Fibroblast of skin of left biceps (primary cell): ENCODE measurements around the gene MSRB1.
A peak's percentile ranks its signal among the peaks of the same experiment; 100 is the strongest.

Source experiments
- DNase-seq, 2 experiments: peaks; one replicate each; pipeline ENCODE4 v3.0.0-alpha.2; 2013; ENCODE audit warnings: low read depth in 2 of 2

The MSRB1 gene, protein sequence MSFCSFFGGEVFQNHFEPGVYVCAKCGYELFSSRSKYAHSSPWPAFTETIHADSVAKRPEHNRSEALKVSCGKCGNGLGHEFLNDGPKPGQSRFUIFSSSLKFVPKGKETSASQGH

DNA sequence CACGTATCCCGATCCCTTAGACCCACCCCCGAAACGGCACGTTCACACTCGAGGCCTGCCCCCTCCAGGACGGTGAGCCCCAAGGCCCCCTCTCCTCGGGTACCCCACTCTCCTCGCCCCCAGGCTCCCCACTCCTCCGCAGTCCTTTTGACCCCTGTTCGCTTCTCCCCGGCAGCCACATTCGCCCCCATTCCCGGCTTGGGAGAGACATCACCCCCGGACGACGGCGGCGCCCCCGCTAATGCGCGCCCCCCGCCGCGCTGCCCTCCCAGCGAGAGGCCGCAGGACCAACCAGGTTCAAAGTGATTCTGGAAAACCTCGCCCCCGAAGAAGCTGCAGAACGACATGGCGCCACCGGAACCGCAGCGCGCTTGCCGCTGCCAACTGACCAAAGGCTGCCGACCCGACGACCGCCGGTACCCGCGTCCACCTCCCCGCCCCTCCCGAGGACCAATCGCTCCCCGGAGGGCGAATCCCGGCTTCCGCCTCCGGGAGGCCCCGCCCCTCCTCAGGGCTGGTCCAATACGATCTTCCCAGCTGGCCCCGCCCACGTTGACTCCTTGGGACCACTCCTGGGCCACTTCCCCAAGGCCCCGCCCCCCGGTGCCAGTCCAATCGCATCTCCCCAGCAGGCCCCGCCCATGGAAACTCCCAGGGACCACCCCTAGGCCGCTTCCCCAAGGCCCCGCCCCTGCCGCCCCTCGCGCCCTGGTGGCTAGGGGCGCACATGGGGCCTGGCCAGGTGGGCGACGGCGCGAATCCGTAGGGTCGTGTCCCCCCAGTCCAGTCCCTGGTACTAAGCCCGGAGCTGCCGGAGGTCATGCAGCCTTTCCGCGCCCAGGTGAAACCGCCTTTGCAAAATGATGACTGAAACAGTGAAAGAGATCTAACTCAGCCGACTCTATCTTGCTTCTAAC lies at the start of gene MSRB1:
MSRB1 (minus strand) TSS at position 390 of the 917 bp plus-strand sequence; CDS start at position 347, 43 bp downstream.
- peak; percentile 90 to 93 for DNase-seq

DNA sequence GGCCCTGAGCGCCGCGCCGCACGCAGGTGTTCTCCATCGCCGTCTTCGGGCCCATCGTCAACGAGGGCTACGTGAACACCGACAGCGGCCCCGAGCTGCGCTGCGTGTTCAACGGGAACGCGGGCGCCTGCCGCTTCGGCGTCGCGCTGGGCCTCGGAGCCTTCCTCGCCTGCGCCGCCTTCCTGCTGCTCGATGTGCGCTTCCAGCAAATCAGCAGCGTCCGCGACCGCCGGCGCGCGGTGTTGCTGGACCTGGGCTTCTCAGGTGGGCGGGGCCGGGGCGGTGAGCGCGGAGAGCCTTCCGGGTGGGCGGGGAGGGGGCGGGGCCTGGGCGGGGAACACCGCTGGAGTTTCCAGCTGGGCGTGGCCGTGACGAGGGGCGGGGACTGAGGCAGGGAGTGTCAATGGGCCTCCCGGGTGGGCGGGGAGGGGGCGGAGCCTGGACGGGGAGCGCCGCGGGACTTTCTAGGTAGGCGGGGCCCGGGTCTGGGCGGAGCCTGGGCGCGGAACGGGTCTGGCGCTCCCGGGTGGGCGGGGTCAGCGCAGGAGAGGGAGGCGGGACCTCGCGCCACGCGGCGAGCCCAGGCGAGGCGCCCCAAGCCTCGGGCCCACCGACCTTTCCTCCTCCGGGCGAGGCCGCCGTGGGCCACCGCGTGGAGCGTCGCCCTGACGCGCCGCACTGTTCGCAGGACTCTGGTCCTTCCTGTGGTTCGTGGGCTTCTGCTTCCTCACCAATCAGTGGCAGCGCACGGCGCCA lies 49.1 kb upstream of the MSRB1 start:
- DNase-seq, result peak; percentile 73 to 80

DNA sequence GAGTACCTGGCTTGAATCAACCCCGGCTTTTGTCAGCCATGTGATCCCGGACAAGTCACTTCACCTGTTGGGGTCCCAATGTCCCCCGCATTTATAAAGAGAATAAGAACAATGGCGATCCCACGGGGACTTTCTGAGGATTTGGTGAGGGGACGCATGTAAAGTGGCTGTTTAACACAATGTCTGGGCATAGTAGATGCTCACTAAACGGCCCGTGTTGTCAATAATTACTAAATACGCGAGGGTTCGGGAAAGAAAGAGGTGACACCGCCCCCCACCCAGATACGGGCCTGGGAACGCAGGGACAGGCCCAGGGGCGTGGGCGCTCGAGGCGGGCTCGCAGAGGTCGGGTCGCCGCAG lies 48.6 kb upstream of the MSRB1 start:
- no peak for DNase-seq

DNA sequence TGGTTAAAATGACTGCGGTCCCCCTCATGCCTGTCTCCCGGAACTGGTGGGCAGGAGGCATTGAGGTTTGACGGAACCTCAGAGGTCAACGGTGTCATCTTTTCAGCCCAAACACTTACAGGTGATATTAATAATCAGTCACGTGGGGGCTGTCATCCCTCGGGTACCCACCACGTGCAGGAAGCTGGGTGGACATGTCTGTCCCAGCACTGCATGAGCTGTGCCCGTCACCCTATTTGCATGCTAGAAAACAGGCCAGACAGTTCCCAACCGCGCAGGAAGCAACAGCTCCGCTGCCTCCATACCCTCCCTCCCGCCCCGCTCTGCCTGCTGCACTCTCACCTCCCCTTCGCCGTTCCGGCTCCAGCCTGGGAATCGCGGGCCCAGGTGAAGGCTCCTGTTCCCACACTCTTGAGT lies 48.1 kb upstream of the MSRB1 start:
- no peak for DNase-seq

DNA sequence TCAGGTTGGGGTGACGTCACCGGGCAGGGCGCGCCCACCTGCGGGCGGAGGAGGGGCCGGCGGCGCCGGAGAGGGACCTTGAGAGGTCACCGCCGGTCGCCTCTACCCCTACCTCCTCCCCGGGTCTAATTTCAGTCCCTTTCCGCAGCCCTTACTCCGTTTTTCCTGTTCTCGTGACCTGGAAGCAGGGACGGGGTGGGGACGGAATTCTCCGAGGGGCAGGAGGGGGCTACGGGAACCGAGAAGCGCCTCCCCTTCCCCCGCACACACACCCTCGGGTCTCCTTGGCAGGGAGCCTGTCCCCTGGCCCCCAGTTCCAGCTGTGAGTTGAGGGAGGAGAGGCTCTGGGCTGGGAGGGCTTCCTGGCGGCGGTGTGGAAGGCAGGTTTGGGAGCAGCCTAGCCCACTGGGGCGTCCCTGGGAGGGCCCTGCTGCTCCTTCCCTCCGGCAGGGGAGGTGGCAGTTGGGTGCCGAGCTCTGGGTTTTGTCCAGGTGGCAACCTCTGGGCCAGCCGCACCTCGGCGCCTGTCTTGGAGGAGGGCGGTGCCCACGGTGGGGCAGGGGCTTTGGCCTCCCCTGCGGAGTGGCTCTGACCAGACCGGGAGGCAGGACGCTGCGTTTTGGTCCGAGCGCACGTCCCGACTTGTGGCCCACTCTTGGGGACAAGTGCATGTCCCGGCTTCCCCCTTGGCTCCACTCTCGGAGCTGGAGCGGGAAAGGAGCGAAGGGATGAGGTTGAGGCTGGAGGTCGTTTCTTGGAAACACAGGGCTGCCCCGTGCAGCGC lies 47.5 kb upstream of the MSRB1 start:
- no peak for DNase-seq

DNA sequence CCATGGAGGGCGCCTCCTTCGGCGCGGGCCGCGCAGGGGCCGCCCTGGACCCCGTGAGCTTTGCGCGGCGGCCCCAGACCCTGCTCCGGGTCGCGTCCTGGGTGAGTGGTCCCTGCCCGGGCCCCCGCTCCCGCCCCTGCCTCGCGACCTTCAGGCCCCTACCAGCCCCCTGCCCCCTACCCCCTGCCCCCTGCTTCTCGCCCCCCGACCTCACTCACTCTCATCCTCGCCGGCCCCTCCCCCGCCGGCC lies 47.0 kb upstream of the MSRB1 start:
- DNase-seq, result no peak

DNA sequence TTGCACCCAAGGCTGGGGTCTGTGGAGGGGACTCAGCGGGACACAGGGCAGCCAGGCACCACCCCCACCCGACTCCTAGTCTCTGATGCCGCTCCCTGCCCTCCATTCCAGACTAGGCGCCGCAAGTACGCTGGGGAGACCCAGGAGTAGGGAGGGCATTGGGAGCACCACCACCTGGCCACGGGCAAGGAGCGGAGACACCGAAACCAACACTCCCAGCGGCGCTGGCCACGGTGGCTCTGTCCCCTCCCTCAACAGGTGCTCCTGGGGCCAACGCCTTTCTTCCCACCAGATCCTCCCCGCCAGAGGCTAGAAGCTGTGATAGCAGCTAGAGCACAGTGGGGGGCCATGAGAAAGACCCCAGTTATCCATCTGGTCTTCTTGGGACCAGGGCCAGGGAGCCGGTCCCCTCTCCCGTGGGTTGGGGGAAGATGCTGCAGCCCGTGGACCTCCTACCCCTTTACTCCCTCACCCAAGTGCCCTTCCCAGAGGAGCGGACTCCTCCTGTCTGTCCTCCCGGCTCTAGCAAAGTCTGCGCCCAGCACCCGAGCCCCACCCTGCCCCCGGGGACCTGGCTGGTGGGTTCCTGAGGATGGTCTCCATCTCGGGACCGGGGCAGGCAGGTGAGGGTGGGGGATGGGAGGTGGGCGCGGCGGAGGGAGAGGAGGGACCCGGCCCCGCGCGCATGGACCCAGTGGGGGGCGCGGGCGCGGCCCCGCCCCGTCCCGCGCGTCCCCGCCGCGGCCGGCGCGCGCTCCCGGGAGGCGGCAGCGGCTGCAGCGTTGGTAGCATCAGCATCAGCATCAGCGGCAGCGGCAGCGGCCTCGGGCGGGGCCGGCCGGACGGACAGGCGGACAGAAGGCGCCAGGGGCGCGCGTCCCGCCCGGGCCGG lies 46.5 kb upstream of the MSRB1 start, which contains the start of gene SYNGR3:
SYNGR3 (plus strand) TSS at position 762 of the 892 bp plus-strand sequence. CDS start 133 bp downstream, outside the sequence.
- no peak for DNase-seq

DNA sequence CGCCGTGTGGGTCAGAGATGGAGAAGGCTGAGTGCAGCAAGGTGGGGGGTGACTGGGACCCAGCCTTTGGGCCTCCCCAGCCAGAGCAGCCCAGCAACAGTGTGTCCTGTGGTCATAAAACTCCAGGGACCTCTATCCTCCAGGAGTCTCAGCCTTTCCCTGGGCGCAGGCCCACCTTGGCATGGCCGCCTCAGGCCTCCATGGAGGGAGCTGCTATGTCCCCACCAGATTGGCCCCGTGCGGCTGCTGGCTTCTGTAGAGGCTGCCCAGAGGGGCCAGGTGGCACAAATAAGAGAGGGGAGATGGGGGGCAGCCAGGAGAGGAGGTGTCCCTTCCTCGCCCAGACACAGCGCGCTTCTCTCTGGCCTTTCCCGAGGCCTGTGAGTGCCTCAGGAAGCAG lies 44.2 kb upstream of the MSRB1 start:
- no peak for DNase-seq

DNA sequence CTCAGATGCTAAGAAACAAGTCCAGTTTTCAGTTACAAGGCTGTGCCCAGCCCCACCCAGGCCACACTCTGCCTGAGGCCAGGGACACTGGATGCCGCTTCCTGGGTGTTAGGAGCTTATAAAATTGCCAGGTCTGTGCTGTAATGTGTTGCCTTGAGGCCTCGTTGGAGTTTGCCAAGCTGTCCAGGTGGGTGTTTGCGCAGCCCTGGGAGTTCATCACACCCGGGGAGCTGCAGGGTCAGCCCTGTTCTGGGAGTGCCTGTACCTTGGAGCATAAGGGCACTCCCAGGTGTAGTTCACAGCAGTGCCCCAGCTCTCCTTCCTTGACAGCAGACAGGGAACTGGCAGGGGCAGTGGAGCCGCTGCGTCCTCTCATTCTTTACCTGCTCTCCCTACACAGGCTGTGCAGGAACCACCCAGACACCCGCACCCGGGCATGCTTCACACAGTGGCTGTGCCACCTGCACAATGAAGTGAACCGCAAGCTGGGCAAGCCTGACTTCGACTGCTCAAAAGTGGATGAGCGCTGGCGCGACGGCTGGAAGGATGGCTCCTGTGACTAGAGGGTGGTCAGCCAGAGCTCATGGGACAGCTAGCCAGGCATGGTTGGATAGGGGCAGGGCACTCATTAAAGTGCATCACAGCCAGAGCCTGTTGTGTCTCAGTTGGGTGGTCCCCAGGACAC lies 42.6 kb upstream of the MSRB1 start:
- no peak for DNase-seq

DNA sequence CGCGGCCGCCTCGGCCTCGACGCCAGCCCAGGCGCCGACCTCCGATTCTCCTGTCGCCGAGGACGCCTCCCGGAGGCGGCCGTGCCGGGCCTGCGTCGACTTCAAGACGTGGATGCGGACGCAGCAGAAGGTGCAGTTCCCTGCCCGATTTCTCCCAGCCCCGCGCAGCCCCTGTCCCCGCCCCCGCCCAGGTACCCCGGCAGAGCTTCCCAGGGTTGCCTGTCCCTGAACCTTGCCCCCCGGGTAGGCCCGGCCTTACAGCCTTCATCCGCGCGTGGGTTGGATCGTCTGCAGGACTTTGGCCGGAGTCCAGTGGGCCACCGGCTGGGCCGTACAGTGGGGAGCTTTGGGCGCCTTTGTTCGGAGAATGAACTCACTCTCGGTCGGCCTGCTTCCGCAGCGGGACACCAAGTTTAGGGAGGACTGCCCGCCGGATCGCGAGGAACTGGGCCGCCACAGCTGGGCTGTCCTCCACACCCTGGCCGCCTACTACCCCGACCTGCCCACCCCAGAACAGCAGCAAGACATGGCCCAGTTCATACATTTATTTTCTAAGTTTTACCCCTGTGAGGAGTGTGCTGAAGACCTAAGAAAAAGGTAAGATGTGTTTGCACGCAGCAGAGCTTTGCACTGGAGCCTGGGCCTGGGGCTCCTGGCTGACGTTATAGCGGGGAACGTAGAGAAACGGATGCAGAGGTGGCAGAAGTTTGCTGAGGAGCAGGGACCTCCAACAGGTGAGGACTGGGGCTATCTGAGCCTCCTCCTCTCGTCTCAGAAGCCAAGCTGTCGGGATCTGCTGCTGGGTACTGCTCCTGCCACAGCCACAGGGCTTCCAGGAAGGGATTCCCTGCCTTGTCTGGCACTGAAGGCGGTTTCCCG lies 41.6 kb upstream of the MSRB1 start:
- no peak for DNase-seq

DNA sequence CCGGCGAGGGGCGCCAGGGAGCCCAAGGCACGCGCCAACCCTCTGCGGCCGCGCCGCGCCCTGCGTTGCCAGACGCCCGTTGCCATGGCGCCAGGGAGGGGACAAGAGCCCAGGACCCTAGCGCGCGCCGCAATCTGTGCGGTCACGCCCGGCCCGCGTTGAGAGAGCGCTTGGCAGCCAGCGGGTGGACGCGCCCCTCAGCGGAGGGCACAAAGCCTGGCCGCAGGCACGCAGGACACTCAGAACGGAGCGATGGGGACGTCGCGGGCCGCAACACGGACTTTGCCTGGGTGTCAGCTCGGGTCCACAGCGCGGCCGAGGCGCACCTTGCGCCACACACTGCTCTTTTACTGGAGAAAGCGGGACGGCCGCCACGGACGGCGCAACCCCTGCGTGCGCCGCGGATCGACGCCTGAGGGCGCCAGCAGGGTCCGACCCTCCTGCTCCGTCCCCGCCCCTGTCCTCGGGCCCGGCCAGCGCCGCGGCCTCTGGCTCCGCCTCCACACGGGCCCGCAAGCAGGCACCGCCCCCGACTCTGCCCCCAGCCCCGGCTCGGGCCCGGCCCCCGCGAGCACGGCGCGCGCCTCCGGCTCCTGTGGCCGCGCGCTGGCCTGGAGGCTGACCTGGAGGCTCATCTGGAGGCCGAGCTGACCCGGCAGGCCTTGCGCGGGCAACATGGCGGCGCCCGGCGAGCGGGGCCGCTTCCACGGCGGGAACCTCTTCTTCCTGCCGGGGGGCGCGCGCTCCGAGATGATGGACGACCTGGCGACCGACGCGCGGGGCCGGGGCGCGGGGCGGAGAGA lies 40.7 kb upstream of the MSRB1 start, which contains the start of gene GFER:
GFER (plus strand) TSS at position 650 of the 803 bp plus-strand sequence; CDS start at position 676, 26 bp downstream.
- DNase-seq, result peak; percentile 70 to 73

DNA sequence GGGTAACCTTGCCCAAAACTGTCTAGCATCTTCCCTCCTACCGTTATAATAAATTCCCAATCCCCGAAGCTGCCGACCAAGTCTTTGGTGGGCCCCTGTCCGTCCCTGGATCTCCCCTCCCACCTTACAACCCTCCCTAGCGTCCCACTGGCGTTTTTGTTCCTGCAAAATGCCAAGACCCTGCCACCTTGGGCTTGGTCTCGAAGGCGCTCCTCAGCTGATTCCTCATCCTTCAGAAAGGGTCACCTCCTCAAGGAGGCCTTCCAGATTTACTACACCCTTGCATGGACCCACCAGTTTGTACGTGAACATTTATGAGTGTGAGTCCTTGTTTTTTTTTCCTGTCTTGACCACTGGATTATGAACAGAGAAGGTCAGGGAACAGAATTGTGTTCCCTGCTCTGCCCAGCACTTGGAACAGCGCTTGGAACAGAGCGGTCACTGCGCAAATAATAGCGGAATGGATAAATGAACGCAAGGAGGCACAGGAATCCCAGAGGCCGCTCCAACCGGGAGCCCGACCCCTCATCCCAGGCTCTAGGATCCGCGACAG lies 40.1 kb upstream of the MSRB1 start:
- no peak for DNase-seq

DNA sequence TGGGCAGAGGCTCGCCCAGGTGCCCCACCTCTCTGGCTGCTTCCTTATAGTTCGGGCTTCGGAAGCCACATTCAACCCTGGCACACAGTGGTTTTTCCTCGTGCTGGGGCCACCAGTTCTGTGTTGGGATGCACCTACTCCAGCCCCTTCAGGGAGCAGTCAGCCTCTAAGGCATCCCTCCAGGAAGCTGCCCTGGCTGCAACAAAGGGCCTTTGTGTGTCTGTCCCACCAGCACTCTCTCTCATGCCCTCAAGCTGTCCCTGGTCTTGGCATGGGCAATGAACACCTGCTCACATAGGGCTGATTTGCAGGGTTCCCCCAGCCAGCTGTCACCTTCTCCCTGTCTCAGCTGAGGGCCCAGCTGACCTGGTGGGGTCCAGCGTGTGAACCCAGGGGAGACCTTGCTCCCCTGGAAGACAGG lies 39.0 kb upstream of the MSRB1 start:
- DNase-seq, result no peak

DNA sequence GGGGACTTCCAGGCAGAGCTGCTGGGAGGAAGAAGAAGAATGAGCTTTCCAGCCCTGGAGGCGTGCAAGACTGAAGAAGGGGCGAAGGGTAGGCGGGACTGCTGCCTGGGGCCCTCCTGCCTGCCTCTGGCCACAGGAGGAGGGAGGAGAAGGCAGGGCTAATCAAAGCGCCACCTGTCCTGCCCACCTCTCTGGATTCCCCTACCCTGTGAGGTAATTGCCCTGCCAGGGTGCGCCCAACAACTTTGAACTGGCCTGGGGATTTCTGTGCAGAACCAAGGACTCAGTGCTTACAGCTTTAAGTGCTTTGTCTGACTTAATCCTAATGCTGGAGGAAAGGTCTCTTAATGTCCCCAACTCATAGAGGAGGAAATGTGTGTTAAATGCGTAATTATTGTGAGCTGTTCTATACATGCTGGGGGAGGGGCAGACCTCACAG lies 38.4 kb upstream of the MSRB1 start, which contains the start of gene NOXO1:
NOXO1 (minus strand) TSS at position 72 of the 439 bp plus-strand sequence. CDS start 290 bp downstream, outside the sequence.
- DNase-seq, result no peak

DNA sequence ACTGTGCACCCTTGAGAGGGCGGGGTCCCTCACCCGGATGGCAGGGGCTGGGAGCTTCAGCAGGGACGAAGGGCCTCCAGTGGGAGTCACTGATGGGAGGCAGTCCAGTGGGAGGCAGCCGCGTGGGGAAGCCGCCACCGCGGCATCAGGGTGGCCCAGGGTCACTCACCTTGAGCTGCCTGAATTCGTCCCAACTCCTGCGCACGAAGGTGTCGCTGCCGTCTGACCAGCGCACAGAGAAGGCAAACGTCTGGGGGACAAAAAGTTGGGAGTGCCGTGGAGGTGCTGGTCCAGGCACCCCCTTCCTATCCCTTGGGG lies 37.7 kb upstream of the MSRB1 start:
- no peak for DNase-seq

DNA sequence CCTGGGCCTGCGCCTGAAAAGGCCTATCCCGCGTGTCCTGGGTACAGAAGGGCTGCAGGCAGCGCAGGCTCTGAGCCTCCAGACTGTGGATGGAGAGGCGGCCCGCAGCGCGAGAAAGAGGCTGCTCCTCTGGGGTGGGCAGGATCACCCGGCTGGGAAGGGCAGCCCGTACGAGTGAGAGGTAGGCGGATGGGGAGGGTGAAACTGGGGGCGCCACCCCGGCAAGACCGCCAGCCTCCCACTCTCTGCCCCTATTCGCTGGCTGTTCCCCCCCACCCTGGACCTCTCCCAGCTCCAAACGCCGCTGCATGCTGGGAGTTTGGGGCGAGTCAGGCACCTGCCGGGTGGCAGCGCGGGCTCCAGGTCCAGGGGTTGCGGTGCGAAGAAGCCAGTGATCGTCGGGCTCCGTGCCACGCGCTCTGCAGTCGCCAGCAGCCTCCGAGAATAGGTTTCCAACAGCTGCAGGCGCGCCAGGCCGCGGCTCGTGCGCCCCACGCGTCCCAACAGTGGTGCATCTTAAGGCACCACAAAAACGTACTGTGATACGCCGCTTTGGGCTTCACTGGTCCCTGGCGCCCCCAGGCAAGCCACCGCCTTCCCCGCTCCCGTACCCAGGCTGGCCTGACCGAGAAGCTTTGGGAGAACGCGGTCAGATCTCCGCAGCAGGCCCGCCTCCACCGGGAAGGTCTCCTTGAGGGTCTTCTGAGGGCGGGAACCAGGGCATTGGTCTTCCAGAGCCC lies 37.2 kb upstream of the MSRB1 start:
- DNase-seq, result no peak
